Measurements from ENCODE around the gene GOLPH3L.

- TF ChIP-seq, protein P1, sequence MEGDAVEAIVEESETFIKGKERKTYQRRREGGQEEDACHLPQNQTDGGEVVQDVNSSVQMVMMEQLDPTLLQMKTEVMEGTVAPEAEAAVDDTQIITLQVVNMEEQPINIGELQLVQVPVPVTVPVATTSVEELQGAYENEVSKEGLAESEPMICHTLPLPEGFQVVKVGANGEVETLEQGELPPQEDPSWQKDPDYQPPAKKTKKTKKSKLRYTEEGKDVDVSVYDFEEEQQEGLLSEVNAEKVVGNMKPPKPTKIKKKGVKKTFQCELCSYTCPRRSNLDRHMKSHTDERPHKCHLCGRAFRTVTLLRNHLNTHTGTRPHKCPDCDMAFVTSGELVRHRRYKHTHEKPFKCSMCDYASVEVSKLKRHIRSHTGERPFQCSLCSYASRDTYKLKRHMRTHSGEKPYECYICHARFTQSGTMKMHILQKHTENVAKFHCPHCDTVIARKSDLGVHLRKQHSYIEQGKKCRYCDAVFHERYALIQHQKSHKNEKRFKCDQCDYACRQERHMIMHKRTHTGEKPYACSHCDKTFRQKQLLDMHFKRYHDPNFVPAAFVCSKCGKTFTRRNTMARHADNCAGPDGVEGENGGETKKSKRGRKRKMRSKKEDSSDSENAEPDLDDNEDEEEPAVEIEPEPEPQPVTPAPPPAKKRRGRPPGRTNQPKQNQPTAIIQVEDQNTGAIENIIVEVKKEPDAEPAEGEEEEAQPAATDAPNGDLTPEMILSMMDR (conservative IDR thresholded peaks at IDR 0.05; ENCODE audit: low read length): no peak
- TF ChIP-seq EZH2phosphoT487 (IDR thresholded peaks at IDR 0.05; ENCODE audit: borderline replicate concordance): no peak
Observed at GRCh38 chr1:150601540-150601939, 95.4 kb downstream of the GOLPH3L start.
